Measurements from ENCODE around the gene DOP1A.

DOP1A gene

GRCh38 chr6:83071707-83072106 is 4.2 kb downstream of the DOP1A start:
- DNase-seq, result no peak

GRCh38 chr6:83072726-83073125 is 5.3 kb downstream of the DOP1A start:
- no peak for DNase-seq

- DNase-seq, result no peak
These were observed 6.1 kb downstream of the DOP1A start for GRCh38 chr6:83073615-83074014.

- DNase-seq, result no peak
These were observed 16.0 kb downstream of the DOP1A start for GRCh38 chr6:83083476-83083875.

GRCh38 chr6:83086751-83087150 is 19.3 kb downstream of the DOP1A start:
- no peak for DNase-seq

- DNase-seq, result no peak
These were observed 25.4 kb downstream of the DOP1A start for GRCh38 chr6:83092756-83093399.

GRCh38 chr6:83096791-83097190 is 29.3 kb downstream of the DOP1A start:
- DNase-seq, result no peak

- no peak for DNase-seq
These were observed 29.7 kb downstream of the DOP1A start for GRCh38 chr6:83097204-83097603.

GRCh38 chr6:83097675-83098074 is 30.2 kb downstream of the DOP1A start:
- DNase-seq, result no peak

GRCh38 chr6:83098589-83098988 is 31.1 kb downstream of the DOP1A start:
- no peak for DNase-seq

- DNase-seq, result no peak
These were observed 40.9 kb downstream of the DOP1A start for GRCh38 chr6:83108378-83108777.

- DNase-seq, result no peak
These were observed 45.8 kb downstream of the DOP1A start for GRCh38 chr6:83113258-83113657.

GRCh38 chr6:83114164-83114563 is 46.7 kb downstream of the DOP1A start:
- DNase-seq, result no peak

- no peak for DNase-seq
These were observed 50.3 kb downstream of the DOP1A start for GRCh38 chr6:83117802-83118201.

GRCh38 chr6:83119742-83120300 is 52.4 kb downstream of the DOP1A start:
- no peak for DNase-seq

GRCh38 chr6:83124553-83124952 is 57.1 kb downstream of the DOP1A start:
- no peak for DNase-seq

GRCh38 chr6:83125425-83125824 is 58.0 kb downstream of the DOP1A start:
- no peak for DNase-seq

- DNase-seq, result no peak
These were observed 58.8 kb downstream of the DOP1A start for GRCh38 chr6:83126223-83126622.

- DNase-seq, result no peak
These were observed 59.3 kb downstream of the DOP1A start for GRCh38 chr6:83126807-83127206.

- no peak for DNase-seq
These were observed 59.8 kb downstream of the DOP1A start for GRCh38 chr6:83127258-83127657.

GRCh38 chr6:83127976-83128375 is 60.5 kb downstream of the DOP1A start:
- DNase-seq, result no peak

- DNase-seq, result no peak
These were observed 64.7 kb downstream of the DOP1A start for GRCh38 chr6:83132121-83132520.

- DNase-seq, result no peak
These were observed 70.7 kb downstream of the DOP1A start for GRCh38 chr6:83138118-83138722.

- no peak for DNase-seq
These were observed 71.3 kb downstream of the DOP1A start for GRCh38 chr6:83138758-83139157.

Measured in C1 segment of cervical spinal cord (tissue), 14 donors.